ENCODE data around the gene ZSCAN9. TPM values are rescaled to one million over a fixed set of nuclear protein-coding genes. Genes with fewer than 3 reads are reported as not detected.
A peak's percentile ranks its signal among the peaks of the same experiment; 100 is the strongest.

Gene ZSCAN9
- polyA plus RNA-seq, 4 donors = 5.5 to 15.5 (median 6.8) TPM

GRCh38 chr6:28251661-28252008, 26.6 kb downstream of the ZSCAN9 start:
- H3K27ac ChIP-seq (ENCODE audit: low read depth in 1 of 3, low read length in 2 of 3) = peak overlapping the region in 2 of 3 donors; percentile 45 to 51
- H3K9me3 ChIP-seq (ENCODE audit: control insufficient read depth in 2 of 2, insufficient read depth in 1 of 2, low read depth in 1 of 2, low read length in 1 of 2) = no peaks in the 10 kb centered on the region
- peak in 1 of 2 donors; percentile 21 for DNase-seq
- peaks cover 0 to 10% (median 2%) of the 10 kb centered on the region in 3 donors for H3K36me3 ChIP-seq (ENCODE audit: control insufficient read depth in 3 of 3, insufficient read depth in 2 of 3, low read depth in 1 of 3, low read length in 3 of 3)
- FAIRE-seq = no peak
- WGBS, 3 donors = 0 to 1% (median 0%) methylated on average over 24 to 25 of the region's 25 CpGs
- H3K4me3 ChIP-seq (ENCODE audit: low read depth in 1 of 3, low read length in 3 of 3) = peak overlapping the region; percentile 72 to 88 (median 87)
- peaks cover 0 to 10% (median 7%) of the 10 kb centered on the region in 3 donors for H3K4me1 ChIP-seq (ENCODE audit: control insufficient read depth in 3 of 3, insufficient read depth in 2 of 3, low read depth in 1 of 3, low read length in 2 of 3)
- H3K27me3 ChIP-seq (ENCODE audit: control insufficient read depth in 3 of 3, insufficient read depth in 3 of 3, low read length in 3 of 3) = no peaks in the 10 kb centered on the region

DNA sequence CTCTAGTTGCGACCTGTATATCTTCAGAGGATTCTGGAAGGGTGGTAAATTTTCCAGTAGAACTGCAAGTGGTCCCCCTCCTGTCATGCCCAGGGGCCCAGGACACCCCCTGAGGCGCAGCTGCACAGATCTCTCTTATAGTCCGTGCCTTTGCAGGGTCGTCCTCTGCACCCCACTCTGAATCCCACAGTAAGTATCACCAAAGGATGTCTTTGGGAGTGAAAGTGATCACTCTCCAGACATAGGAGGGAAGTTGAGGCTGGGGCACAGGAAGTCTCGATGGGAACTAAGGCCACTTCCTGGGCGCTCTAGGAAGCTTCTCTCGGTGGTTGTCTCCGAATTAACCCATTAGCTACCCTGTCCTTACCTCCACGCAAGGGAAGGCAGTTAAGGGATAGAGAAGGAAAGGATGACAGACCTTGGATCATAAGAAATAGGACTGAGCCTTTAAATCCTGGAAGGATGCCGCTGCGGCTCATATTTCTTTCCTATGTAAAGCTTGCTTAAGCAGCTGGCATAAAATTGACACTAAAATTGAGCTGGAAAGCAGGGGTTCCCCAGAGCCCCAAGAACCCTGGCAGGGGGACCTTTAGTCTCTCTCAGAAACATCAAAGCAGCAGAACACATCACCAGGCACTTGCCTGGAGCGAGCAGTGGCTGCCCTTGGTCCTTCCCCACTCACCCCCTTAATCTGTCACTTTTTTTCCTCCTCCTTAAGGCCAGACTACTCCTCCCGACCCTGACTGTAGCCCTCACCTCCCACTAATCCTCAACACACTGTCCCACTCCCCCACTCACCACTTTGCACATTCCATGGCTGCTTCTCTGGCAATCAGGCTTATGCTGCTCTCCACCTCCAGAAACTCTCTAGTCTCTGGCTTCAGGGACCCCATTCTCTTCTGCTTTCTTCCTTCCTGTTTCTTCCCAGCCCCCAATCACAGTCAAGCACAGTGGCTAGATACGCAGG, 27.2 kb downstream of the ZSCAN9 start, which contains the start of gene ZKSCAN4:
TSS of gene ZKSCAN4 (minus strand) at position 261 of the 967 bp plus-strand sequence. CDS start 289 bp downstream, outside the sequence.
- Histone ChIP-seq H3K27me3 (ENCODE audit: control insufficient read depth in 3 of 3, insufficient read depth in 3 of 3, low read length in 3 of 3) (no peaks in the 10 kb centered on the region), H3K4me3 (ENCODE audit: low read depth in 1 of 3, low read length in 3 of 3) (peak within 1 kb of the TSS; percentile 72 to 88 (median 87)), H3K27ac (ENCODE audit: low read depth in 1 of 3, low read length in 2 of 3) (peak within 1 kb of the TSS in 2 of 3 donors; percentile 45 to 51), H3K4me1 (ENCODE audit: control insufficient read depth in 3 of 3, insufficient read depth in 2 of 3, low read depth in 1 of 3, low read length in 2 of 3) (peaks cover 0 to 10% (median 7%) of the 10 kb centered on the region in 3 donors), H3K9me3 (ENCODE audit: control insufficient read depth in 2 of 2, insufficient read depth in 1 of 2, low read depth in 1 of 2, low read length in 1 of 2) (no peaks in the 10 kb centered on the region), H3K36me3 (ENCODE audit: control insufficient read depth in 3 of 3, insufficient read depth in 2 of 3, low read depth in 1 of 3, low read length in 3 of 3) (peaks cover 0 to 8% (median 2%) of the 10 kb centered on the region in 3 donors)
- no peak for FAIRE-seq
- 7 to 8% (median 7%) methylated on average over 14 of the region's 14 CpGs for WGBS, 3 donors
- DNase-seq = peak; percentile 84 to 95

GRCh38 chr6:28254121-28254519, 29.0 kb downstream of the ZSCAN9 start:
- H3K4me1 ChIP-seq (ENCODE audit: control insufficient read depth in 3 of 3, insufficient read depth in 2 of 3, low read depth in 1 of 3, low read length in 2 of 3) = peaks cover 0 to 15% (median 7%) of the 10 kb centered on the region in 3 donors
- H3K4me3 ChIP-seq (ENCODE audit: low read depth in 1 of 3, low read length in 3 of 3) = no peak overlapping the region
- H3K9me3 ChIP-seq (ENCODE audit: control insufficient read depth in 2 of 2, insufficient read depth in 1 of 2, low read depth in 1 of 2, low read length in 1 of 2) = peaks cover 0 to 9% of the 10 kb centered on the region in 2 donors
- DNase-seq (no peak), FAIRE-seq (no peak)
- H3K27me3 ChIP-seq (ENCODE audit: control insufficient read depth in 3 of 3, insufficient read depth in 3 of 3, low read length in 3 of 3) = peaks cover 0 to 10% (median 0%) of the 10 kb centered on the region in 3 donors
- WGBS, 3 donors = 81 to 100% (median 85%) methylated on average over 1 of the region's 1 CpG
- no peaks in the 10 kb centered on the region for H3K36me3 ChIP-seq (ENCODE audit: control insufficient read depth in 3 of 3, insufficient read depth in 2 of 3, low read depth in 1 of 3, low read length in 3 of 3)
- H3K27ac ChIP-seq (ENCODE audit: low read depth in 1 of 3, low read length in 2 of 3) = no peak overlapping the region

GRCh38 chr6:28257042-28257441, 32.0 kb downstream of the ZSCAN9 start:
- Histone ChIP-seq H3K27me3 (ENCODE audit: control insufficient read depth in 3 of 3, insufficient read depth in 3 of 3, low read length in 3 of 3) (peaks cover 0 to 21% (median 0%) of the 10 kb centered on the region in 3 donors), H3K4me1 (ENCODE audit: control insufficient read depth in 3 of 3, insufficient read depth in 2 of 3, low read depth in 1 of 3, low read length in 2 of 3) (peaks cover 0 to 11% (median 2%) of the 10 kb centered on the region in 3 donors), H3K4me3 (ENCODE audit: low read depth in 1 of 3, low read length in 3 of 3) (no peak overlapping the region), H3K9me3 (ENCODE audit: control insufficient read depth in 2 of 2, insufficient read depth in 1 of 2, low read depth in 1 of 2, low read length in 1 of 2) (peaks cover 0 to 26% of the 10 kb centered on the region in 2 donors), H3K27ac (ENCODE audit: low read depth in 1 of 3, low read length in 2 of 3) (no peak overlapping the region), H3K36me3 (ENCODE audit: control insufficient read depth in 3 of 3, insufficient read depth in 2 of 3, low read depth in 1 of 3, low read length in 3 of 3) (no peaks in the 10 kb centered on the region)
- WGBS, 3 donors = 0% methylated on average over 1 of the region's 1 CpG
- DNase-seq (no peak), FAIRE-seq (no peak)

DNA sequence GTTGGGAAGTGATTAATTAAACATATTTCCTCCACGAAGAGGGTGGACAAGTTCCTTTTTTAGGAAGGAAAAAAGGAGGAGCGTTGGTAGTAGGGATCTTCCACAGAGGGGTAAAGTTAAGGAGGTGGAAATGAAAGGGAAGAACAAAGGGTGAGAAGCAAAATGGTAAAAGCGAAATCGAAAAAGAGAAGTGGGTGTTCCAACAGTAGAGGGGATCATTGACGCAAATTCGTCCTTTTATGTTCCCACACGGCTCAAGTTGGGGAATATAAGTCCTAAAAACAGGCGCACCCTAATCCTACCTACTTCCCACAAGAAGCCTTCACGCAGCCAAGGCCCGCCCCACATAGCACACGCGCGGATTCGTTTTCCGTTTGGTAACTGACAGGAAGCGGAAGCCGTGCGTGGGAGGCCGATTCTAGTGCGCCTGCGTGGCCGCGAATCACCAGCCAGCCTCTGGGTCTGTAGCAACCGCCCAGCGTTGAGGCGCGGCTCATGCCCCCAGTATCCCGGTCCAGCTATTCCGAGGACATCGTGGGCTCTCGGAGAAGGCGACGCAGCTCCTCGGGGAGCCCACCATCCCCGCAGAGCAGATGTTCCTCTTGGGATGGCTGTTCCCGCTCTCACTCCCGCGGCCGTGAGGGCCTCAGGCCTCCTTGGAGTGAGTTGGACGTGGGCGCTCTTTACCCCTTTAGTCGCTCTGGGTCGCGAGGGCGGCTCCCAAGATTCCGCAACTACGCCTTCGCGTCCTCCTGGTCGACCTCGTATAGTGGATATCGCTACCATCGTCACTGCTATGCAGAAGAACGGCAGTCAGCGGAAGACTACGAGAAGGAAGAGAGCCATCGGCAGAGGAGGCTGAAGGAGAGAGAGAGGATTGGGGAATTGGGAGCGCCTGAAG, 34.1 kb downstream of the ZSCAN9 start, which contains the start of gene NKAPL:
TSS of gene NKAPL (plus strand) at position 421 of the 901 bp plus-strand sequence. CDS start at position 496, 75 bp downstream.
- FAIRE-seq (no peak), DNase-seq (peak; percentile 58 to 77)
- Histone ChIP-seq H3K4me1 (ENCODE audit: control insufficient read depth in 3 of 3, insufficient read depth in 2 of 3, low read depth in 1 of 3, low read length in 2 of 3) (peaks cover 0 to 7% (median 0%) of the 10 kb centered on the region in 3 donors), H3K27me3 (ENCODE audit: control insufficient read depth in 3 of 3, insufficient read depth in 3 of 3, low read length in 3 of 3) (peaks cover 0 to 24% (median 0%) of the 10 kb centered on the region in 3 donors), H3K4me3 (ENCODE audit: low read depth in 1 of 3, low read length in 3 of 3) (peak within 1 kb of the TSS in 2 of 3 donors; percentile 4 to 45), H3K27ac (ENCODE audit: low read depth in 1 of 3, low read length in 2 of 3) (peak within 1 kb of the TSS in 1 of 3 donors; percentile 37), H3K36me3 (ENCODE audit: control insufficient read depth in 3 of 3, insufficient read depth in 2 of 3, low read depth in 1 of 3, low read length in 3 of 3) (no peaks in the 10 kb centered on the region), H3K9me3 (ENCODE audit: control insufficient read depth in 2 of 2, insufficient read depth in 1 of 2, low read depth in 1 of 2, low read length in 1 of 2) (peaks cover 0 to 27% of the 10 kb centered on the region in 2 donors)
- 31 to 53% (median 50%) methylated on average over 58 of the region's 58 CpGs for WGBS, 3 donors

- Histone ChIP-seq H3K4me3 (ENCODE audit: low read depth in 1 of 3, low read length in 3 of 3) (no peak overlapping the region), H3K4me1 (ENCODE audit: control insufficient read depth in 3 of 3, insufficient read depth in 2 of 3, low read depth in 1 of 3, low read length in 2 of 3) (peaks cover 0 to 5% (median 4%) of the 10 kb centered on the region in 3 donors), H3K36me3 (ENCODE audit: control insufficient read depth in 3 of 3, insufficient read depth in 2 of 3, low read depth in 1 of 3, low read length in 3 of 3) (peaks cover 0 to 3% (median 0%) of the 10 kb centered on the region in 3 donors), H3K27me3 (ENCODE audit: control insufficient read depth in 3 of 3, insufficient read depth in 3 of 3, low read length in 3 of 3) (peaks cover 0 to 17% (median 0%) of the 10 kb centered on the region in 3 donors), H3K27ac (ENCODE audit: low read depth in 1 of 3, low read length in 2 of 3) (no peak overlapping the region), H3K9me3 (ENCODE audit: control insufficient read depth in 2 of 2, insufficient read depth in 1 of 2, low read depth in 1 of 2, low read length in 1 of 2) (peaks cover 0 to 20% of the 10 kb centered on the region in 2 donors)
- 53 to 69% (median 59%) methylated on average over 2 of the region's 2 CpGs for WGBS, 3 donors
- DNase-seq (no peak), FAIRE-seq (no peak)
Measured at GRCh38 chr6:28263922-28264321, 38.8 kb downstream of the ZSCAN9 start.

DNA sequence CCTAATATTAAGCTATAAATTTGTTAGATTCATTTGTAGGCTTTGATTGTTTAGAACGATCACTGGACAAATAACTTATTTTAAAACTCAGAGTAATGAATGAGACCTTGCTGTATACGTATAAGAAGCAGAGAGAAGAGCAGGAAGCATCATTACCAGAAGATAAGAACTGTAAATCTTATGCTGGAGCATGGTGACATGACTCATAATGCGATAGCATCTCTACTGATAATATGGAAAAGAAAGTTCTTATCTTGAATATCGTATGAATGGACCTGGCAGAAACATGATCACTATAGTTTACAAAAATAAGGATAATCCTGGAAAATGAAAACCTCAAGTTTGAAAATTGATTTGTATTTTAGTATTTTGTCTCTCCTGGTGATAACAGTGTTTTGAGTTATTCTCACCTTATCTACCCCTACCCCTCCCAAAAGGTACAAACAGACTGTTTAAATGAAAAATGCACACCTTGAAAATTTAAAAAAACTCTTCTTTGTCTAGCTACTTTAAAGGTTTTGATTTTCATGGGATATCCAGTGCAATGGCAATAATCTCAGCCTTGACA, 39.8 kb downstream of the ZSCAN9 start:
- no peak for FAIRE-seq
- peaks cover 0 to 4% (median 0%) of the 10 kb centered on the region in 3 donors for H3K4me1 ChIP-seq (ENCODE audit: control insufficient read depth in 3 of 3, insufficient read depth in 2 of 3, low read depth in 1 of 3, low read length in 2 of 3)
- H3K9me3 ChIP-seq (ENCODE audit: control insufficient read depth in 2 of 2, insufficient read depth in 1 of 2, low read depth in 1 of 2, low read length in 1 of 2) = peaks cover 0 to 11% of the 10 kb centered on the region in 2 donors
- WGBS, 3 donors = 29 to 49% (median 39%) methylated on average over 4 of the region's 4 CpGs
- peaks cover 0 to 8% (median 0%) of the 10 kb centered on the region in 3 donors for H3K27me3 ChIP-seq (ENCODE audit: control insufficient read depth in 3 of 3, insufficient read depth in 3 of 3, low read length in 3 of 3)
- no peak for DNase-seq
- no peak overlapping the region for H3K4me3 ChIP-seq (ENCODE audit: low read depth in 1 of 3, low read length in 3 of 3)
- no peak overlapping the region for H3K27ac ChIP-seq (ENCODE audit: low read depth in 1 of 3, low read length in 2 of 3)
- peaks cover 0 to 3% (median 0%) of the 10 kb centered on the region in 3 donors for H3K36me3 ChIP-seq (ENCODE audit: control insufficient read depth in 3 of 3, insufficient read depth in 2 of 3, low read depth in 1 of 3, low read length in 3 of 3)

All from small intestine (tissue), 7 donors.